T-helper 1 cell treated with Interleukin-12 subunit alpha and Interleukin-12 subunit beta and Interleukin-4 antibody, amounts not matched to agents 30 ng/mL and 1 ng/mL, for 36 hours (primary cell): ENCODE data around the gene C6orf47. TPM values are rescaled to one million over a fixed set of nuclear protein-coding genes. Genes with fewer than 3 reads are reported as not detected.

Source experiments
- intact Hi-C: fragments of 100-400 bp; cut with micrococcal nuclease; formaldehyde crosslinking; loops from one replicate; pipeline ENCODE4 v1.15.1; 2024
- total RNA-seq: library from RNA; stranded (reverse); gene quantifications from 2 replicates; pipeline ENCODE4 v1.2.3, GENCODE V29; 2022

The C6orf47 gene
- total RNA-seq, 1 donor from 2014 or later = 24.7 TPM

- intact Hi-C loops = no loop called here
These were observed 44.8 kb downstream of the C6orf47 start for GRCh38 chr6:31615748-31616147.

GRCh38 chr6:31614684-31615578, 45.6 kb downstream of the C6orf47 start, which contains the start of gene AIF1:
AIF1 (plus strand) TSS chr6:31615234; CDS start chr6:31615330, 96 bp downstream.
- intact Hi-C loops = no loop called here

DNA sequence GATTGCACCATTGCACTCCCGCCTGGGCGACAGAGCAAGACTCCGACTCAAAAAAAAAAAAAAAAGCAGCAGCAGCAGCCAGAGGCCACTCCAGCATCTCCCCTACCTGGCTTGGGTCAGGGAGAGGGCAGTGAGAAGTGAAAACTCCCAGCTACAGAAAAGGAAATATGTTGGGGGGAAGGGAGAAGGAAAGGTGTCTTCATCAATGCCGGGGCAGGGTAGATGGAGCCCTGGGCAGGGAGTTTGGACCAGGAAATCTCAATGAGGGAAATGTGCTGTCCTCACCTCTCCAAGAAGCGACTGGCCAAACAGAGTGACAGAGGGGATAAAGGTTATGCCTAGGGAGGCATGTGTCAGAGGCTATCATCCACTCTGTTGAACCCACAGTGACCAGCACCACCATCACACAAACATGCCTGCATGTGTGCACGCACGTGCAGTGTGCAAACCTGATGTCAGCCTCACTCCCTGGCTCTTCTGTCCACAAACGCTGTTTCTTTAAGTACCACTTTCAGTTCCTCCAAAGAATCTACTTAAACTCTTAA, 46.4 kb downstream of the C6orf47 start:
- intact Hi-C loops = no loop called here

DNA sequence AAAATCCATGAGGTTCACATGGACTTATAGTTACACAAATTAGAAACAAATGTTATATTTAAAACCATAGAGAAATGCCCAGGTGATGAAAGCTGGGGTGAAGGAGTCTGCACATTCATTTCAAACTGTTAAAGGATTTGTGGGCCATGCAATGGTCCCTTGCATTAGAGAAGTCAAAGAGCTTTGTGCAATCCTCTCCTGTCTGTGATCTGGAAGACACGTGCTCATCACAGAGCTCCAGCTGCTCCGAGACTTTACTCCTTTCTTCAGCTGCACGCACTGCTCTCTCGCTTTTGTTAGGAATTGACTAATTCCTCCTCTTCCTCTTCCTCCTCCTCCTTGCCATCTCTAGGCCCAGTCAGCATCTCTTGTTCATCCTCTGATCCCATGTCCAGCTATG, 49.6 kb downstream of the C6orf47 start:
- intact Hi-C loops = no loop called here

- intact Hi-C loops = no loop called here
These were observed 50.8 kb downstream of the C6orf47 start for GRCh38 chr6:31609519-31610406.

Other genes starting within 250 kb of the C6orf47 start
- 55.3 and 58.5 TPM in 2 replicates for gene MICB, start 162.6 kb downstream of the C6orf47 start, total RNA-seq
- not detected in 2 replicates for gene MCCD1, start 131.8 kb downstream of the C6orf47 start, total RNA-seq
- gene DDX39B, start 118.8 kb downstream of the C6orf47 start, total RNA-seq = 422 and 431 TPM in 2 replicates
- 1.2 and 1.4 TPM in 2 replicates for gene ATP6V1G2, start 114.2 kb downstream of the C6orf47 start, total RNA-seq
- 14.5 and 16.4 TPM in 2 replicates for gene NFKBIL1, start 113.2 kb downstream of the C6orf47 start, total RNA-seq
- gene LTA, start 88.5 kb downstream of the C6orf47 start, total RNA-seq = 204 and 212 TPM in 2 replicates
- gene TNF, start 85.2 kb downstream of the C6orf47 start, total RNA-seq = 171 and 172 TPM in 2 replicates
- 2,430 and 2,468 TPM in 2 replicates for gene LTB, start 78.4 kb downstream of the C6orf47 start, total RNA-seq
- gene LST1, start 74.5 kb downstream of the C6orf47 start, total RNA-seq = 149 and 171 TPM in 2 replicates
- gene NCR3, start 67.8 kb downstream of the C6orf47 start, total RNA-seq = 48.5 and 52.7 TPM in 2 replicates
- gene AIF1, start 45.5 kb downstream of the C6orf47 start, total RNA-seq = 47.7 and 54.0 TPM in 2 replicates
- 230 and 237 TPM in 2 replicates for gene PRRC2A, start 40.1 kb downstream of the C6orf47 start, total RNA-seq
- gene BAG6, start 8.1 kb downstream of the C6orf47 start, total RNA-seq = 262 and 284 TPM in 2 replicates
- gene APOM, start 4.9 kb downstream of the C6orf47 start, total RNA-seq = 1.9 and 2.0 TPM in 2 replicates
- gene GPANK1, start 4.2 kb upstream of the C6orf47 start, total RNA-seq = 29.3 and 30.0 TPM in 2 replicates
- 219 and 224 TPM in 2 replicates for gene CSNK2B, start 5.3 kb upstream of the C6orf47 start, total RNA-seq
- gene LY6G5B, start 9.2 kb upstream of the C6orf47 start, total RNA-seq = 27.5 and 29.1 TPM in 2 replicates
- 6.3 TPM in 2 replicates for gene LY6G5C, start 20.3 kb upstream of the C6orf47 start, total RNA-seq
- gene ABHD16A, start 42.5 kb upstream of the C6orf47 start, total RNA-seq = 53.6 and 59.7 TPM in 2 replicates
- gene LY6G6F, start 46.1 kb upstream of the C6orf47 start, total RNA-seq = not detected in 2 replicates
- not detected in 2 replicates for gene LY6G6D, start 54.6 kb upstream of the C6orf47 start, total RNA-seq
- 0.41 TPM in 1 of 2 replicates, not detected in the other for gene LY6G6C, start 61.0 kb upstream of the C6orf47 start, total RNA-seq
- gene MPIG6B, start 62.6 kb upstream of the C6orf47 start, total RNA-seq = not detected in 2 replicates
- 12.2 and 14.4 TPM in 2 replicates for gene DDAH2, start 68.5 kb upstream of the C6orf47 start, total RNA-seq
- 517 and 529 TPM in 2 replicates for gene CLIC1, start 75.8 kb upstream of the C6orf47 start, total RNA-seq
- gene MSH5, start 79.2 kb upstream of the C6orf47 start, total RNA-seq = 47.8 and 51.5 TPM in 2 replicates
- 12.2 and 12.8 TPM in 2 replicates for gene SAPCD1, start 101.9 kb upstream of the C6orf47 start, total RNA-seq
- gene VWA7, start 116.5 kb upstream of the C6orf47 start, total RNA-seq = 6.0 and 6.2 TPM in 2 replicates
- 77.4 and 78.9 TPM in 2 replicates for gene VARS1, start 135.0 kb upstream of the C6orf47 start, total RNA-seq
- gene LSM2, start 146.2 kb upstream of the C6orf47 start, total RNA-seq = 85.4 and 89.3 TPM in 2 replicates
- gene HSPA1L, start 154.5 kb upstream of the C6orf47 start, total RNA-seq = 3.7 TPM in 2 replicates
- gene HSPA1A, start 154.8 kb upstream of the C6orf47 start, total RNA-seq = 155 and 159 TPM in 2 replicates
- 82.7 and 85.0 TPM in 2 replicates for gene HSPA1B, start 167.0 kb upstream of the C6orf47 start, total RNA-seq
- gene NEU1, start 202.0 kb upstream of the C6orf47 start, total RNA-seq = 33.2 and 33.8 TPM in 2 replicates
- gene SLC44A4, start 218.2 kb upstream of the C6orf47 start, total RNA-seq = 0.34 TPM in 1 of 2 replicates, not detected in the other
- gene EHMT2, start 236.9 kb upstream of the C6orf47 start, total RNA-seq = 61.0 and 61.6 TPM in 2 replicates
- 2.0 and 2.2 TPM in 2 replicates for gene ZBTB12, start 241.3 kb upstream of the C6orf47 start, total RNA-seq